PFSK-1 (cell line): ENCODE data around the gene TRIM25.

Experiments used
- POLR2AphosphoS5 ChIP-seq: IDR thresholded peaks from 2 replicates; pipeline ENCODE4 v1.6.1; 2012; ENCODE audit warnings: low read depth, mild to moderate bottlenecking, control low read depth, low read length, moderate library complexity
- REST ChIP-seq, 2 experiments: IDR thresholded peaks; 2 replicates each; pipeline versions ENCODE4 v1.6.1 to v1.8.0; 2011 to 2012; ENCODE audit warnings: low read depth in 2 of 2, low read length in 2 of 2, control low read depth in 1 of 2, inconsistent platforms in 1 of 2, mild to moderate bottlenecking in 1 of 2, moderate library complexity in 1 of 2; ENCODE audit not compliant: insufficient read depth in 1 of 2
- SIN3A ChIP-seq: IDR thresholded peaks from 2 replicates; pipeline ENCODE4 v1.6.1; 2012; ENCODE audit warnings: mild to moderate bottlenecking, low read length, moderate library complexity, borderline replicate concordance; ENCODE audit not compliant: insufficient read depth
- TAF1 ChIP-seq: IDR thresholded peaks from 2 replicates; pipeline ENCODE4 v1.6.1; 2012; ENCODE audit warnings: low read length, control low read depth, borderline replicate concordance; ENCODE audit not compliant: insufficient read depth

GRCh38 chr17:56847106-56847505 is 66.7 kb downstream of the TRIM25 start:
- TF ChIP-seq SIN3A (no peak), TAF1 (no peak), POLR2AphosphoS5 (no peak), REST (IDR thresholded peaks at IDR 0.05; ENCODE audit: insufficient read depth in 1 of 2, low read depth in 2 of 2, low read length in 2 of 2) (no peak)
